GM12878 (cell line): ENCODE data around the gene PFKFB2.

Source experiments
- DPF2 ChIP-seq: fragments of 450-650 bp; IDR thresholded peaks from 2 replicates; pipeline ENCODE4 v1.6.1; 2017; ENCODE audit warnings: mild to moderate bottlenecking
- EP300 ChIP-seq, 2 experiments: fragments of 150-350 bp in 1 of 2; IDR thresholded peaks; 2 replicates each; pipeline ENCODE4 v1.6.1; 2011 to 2012; ENCODE audit warnings: low read depth in 2 of 2, low read length in 2 of 2, borderline replicate concordance in 1 of 2, improper control_type of control experiment in 1 of 2, inconsistent platforms in 1 of 2; ENCODE audit not compliant: control insufficient read depth in 1 of 2
- MTA2 ChIP-seq: fragments of 450-650 bp; IDR thresholded peaks from 2 replicates; pipeline ENCODE4 v1.6.1; 2016; ENCODE audit warnings: low read depth, mild to moderate bottlenecking, moderate library complexity
- POLR2AphosphoS5 ChIP-seq: IDR thresholded peaks from 2 replicates; pipeline ENCODE4 v1.6.1; 2011; ENCODE audit warnings: mild to moderate bottlenecking, low read length, inconsistent platforms
- ZNF217 ChIP-seq: fragments of 450-650 bp; IDR thresholded peaks from 2 replicates; pipeline ENCODE4 v1.6.1; 2017; ENCODE audit warnings: antibody characterized with exemption, mild to moderate bottlenecking

DNA sequence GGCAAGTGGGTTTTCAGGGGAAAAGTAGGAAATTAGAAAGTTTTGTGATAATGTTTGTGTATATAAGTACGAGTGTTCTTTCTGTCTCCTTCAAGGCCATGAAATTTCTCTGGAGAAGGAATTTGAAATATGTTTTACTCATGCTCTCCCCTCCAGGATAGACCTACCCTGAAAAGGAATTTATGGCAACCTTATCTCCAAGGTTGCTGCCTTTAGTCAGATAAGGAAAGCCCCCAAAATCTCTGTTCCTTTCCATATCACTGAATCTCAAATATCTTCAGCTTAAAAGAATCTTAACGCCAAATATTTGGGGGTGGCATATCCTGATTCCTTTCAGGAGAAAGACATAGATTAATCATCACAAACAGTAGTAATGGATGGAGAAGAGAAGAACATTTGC lies 35.1 kb downstream of the PFKFB2 start:
- TF ChIP-seq POLR2AphosphoS5, result no peak
- TF ChIP-seq MTA2, result no peak
- no peak for TF ChIP-seq EP300 (IDR thresholded peaks at IDR 0.05; ENCODE audit: borderline replicate concordance in 1 of 2, control insufficient read depth in 1 of 2, low read depth in 2 of 2, low read length in 2 of 2)
- no peak for TF ChIP-seq ZNF217
- no peak for TF ChIP-seq DPF2
